Measurements from ENCODE around the gene IFT74.

DNA sequence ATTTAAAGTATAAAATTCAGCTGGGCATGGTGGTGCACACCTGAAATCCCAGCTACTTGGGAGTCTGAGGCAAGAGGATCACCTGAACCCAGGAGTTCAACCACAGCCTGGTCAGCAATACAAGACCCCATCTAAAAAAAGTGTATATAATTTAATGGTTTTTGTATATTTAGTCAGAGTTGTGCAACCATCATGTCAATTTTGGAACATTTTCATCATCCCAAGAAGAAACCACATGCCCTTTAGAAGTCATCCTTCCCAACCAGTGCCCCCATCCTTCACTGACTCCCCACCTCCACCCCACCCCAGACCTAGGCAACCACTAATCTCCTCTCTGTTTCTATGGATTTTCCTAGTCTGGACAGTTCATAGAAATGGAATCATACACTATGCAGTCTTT lies 134.0 kb downstream of the IFT74 start:
- TF ChIP-seq POLR2A (IDR thresholded peaks at IDR 0.05) (no peak), CTCF (IDR thresholded peaks at IDR 0.05) (no peak)
